Measurements from ENCODE around the gene TBX4.

TBX4 gene

DNA sequence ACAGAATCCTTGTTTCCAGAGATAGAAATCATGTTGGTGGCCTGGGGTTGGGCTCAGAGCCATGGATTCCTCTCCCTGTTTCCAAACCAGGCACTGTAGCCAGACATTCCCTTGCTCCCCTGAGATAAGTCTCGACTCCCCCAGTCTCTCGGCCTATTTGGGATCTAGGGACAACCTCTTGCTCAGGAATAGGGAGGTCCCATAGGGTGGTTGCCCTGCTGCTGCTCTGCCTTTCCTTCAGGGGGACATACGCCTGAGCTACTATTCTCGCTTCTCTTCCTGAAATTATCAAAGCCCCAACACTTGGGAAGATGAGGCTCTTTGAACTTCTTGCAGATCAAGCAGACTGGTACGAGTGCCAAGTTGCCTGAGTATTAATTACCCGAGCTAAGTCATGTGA is 58.0 kb downstream of the TBX4 start:
- no peaks in the 10 kb centered on the region for H3K4me1 ChIP-seq (ENCODE audit: insufficient read depth, poor library complexity, severe bottlenecking)
- no peak for DNase-seq (ENCODE audit: low spot score)
- H3K9me3 ChIP-seq (ENCODE audit: severe bottlenecking) = no peaks in the 10 kb centered on the region
- no peak for ATAC-seq (ENCODE audit: low read depth)
- no peaks in the 10 kb centered on the region for H3K27me3 ChIP-seq (ENCODE audit: insufficient read depth, poor library complexity, severe bottlenecking)
- H3K27ac ChIP-seq (ENCODE audit: poor library complexity, severe bottlenecking) = no peak overlapping the region
- no peak overlapping the region for H3K4me3 ChIP-seq (ENCODE audit: severe bottlenecking)
- H3K36me3 ChIP-seq (ENCODE audit: low read depth) = no peaks in the 10 kb centered on the region
- TF ChIP-seq, protein P1, sequence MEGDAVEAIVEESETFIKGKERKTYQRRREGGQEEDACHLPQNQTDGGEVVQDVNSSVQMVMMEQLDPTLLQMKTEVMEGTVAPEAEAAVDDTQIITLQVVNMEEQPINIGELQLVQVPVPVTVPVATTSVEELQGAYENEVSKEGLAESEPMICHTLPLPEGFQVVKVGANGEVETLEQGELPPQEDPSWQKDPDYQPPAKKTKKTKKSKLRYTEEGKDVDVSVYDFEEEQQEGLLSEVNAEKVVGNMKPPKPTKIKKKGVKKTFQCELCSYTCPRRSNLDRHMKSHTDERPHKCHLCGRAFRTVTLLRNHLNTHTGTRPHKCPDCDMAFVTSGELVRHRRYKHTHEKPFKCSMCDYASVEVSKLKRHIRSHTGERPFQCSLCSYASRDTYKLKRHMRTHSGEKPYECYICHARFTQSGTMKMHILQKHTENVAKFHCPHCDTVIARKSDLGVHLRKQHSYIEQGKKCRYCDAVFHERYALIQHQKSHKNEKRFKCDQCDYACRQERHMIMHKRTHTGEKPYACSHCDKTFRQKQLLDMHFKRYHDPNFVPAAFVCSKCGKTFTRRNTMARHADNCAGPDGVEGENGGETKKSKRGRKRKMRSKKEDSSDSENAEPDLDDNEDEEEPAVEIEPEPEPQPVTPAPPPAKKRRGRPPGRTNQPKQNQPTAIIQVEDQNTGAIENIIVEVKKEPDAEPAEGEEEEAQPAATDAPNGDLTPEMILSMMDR (IDR thresholded peaks at IDR 0.05; ENCODE audit: poor library complexity, severe bottlenecking) = no peak

DNA sequence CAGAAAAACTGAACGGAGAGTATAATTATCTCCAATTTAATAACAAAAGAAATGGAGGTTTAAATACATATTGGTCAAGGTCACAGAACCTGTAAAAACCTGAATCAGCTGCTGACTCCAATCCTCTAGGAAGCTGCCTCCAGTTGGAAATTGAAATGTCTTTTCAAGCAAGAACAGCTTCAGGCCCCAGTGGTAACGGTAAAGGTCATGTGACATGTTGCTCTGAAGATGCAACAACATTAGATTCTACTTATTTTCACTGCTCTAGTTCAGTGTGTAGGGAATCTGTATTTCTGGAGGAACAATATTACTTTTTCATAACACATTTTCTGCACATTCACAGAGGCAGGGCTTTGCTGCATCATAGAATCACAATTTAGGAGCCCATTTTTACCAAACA is 58.8 kb downstream of the TBX4 start:
- Histone ChIP-seq H3K27me3 (ENCODE audit: insufficient read depth, poor library complexity, severe bottlenecking) (no peaks in the 10 kb centered on the region), H3K9me3 (ENCODE audit: severe bottlenecking) (no peaks in the 10 kb centered on the region), H3K27ac (ENCODE audit: poor library complexity, severe bottlenecking) (no peak overlapping the region), H3K36me3 (ENCODE audit: low read depth) (no peaks in the 10 kb centered on the region), H3K4me3 (ENCODE audit: severe bottlenecking) (no peak overlapping the region), H3K4me1 (ENCODE audit: insufficient read depth, poor library complexity, severe bottlenecking) (no peaks in the 10 kb centered on the region)
- TF ChIP-seq, protein P1 (IDR thresholded peaks at IDR 0.05; ENCODE audit: poor library complexity, severe bottlenecking) = no peak
- no peak for ATAC-seq (ENCODE audit: low read depth)
- DNase-seq (ENCODE audit: low spot score) = no peak

DNA sequence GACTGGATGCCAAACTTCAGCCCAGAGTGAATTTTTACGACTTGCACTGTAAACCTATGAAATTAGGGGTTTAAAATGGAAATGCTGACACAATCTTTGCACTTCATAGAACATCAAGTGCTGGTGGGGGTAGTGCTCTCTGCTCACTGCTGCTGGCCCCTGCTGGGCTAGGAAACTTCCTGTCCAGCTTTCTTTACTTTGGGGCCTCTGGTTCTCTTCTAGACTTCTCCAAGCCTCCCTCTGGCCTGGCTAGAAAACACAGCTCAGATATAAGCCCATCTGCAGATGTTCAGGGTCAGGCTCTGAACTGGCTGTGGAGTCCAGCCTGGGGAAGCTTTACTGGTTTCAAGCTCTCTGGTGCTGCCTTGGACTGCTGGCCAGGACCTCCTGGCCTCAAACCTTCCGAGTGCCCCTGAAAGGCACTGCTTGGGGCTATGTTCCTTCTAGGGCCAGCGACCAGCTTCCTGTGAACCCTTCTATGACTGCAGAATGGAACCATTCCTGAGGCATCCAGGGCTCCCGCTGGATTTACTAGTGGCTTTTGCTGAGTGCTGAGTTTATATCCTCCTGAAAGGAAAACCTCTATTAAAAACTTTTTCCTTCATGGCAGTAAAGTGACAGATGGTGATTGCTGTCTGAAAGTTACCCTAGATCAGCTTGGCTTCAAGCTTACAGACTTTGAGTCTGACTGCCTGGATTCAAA is 59.4 kb downstream of the TBX4 start:
- no peaks in the 10 kb centered on the region for H3K27me3 ChIP-seq (ENCODE audit: insufficient read depth, poor library complexity, severe bottlenecking)
- no peaks in the 10 kb centered on the region for H3K36me3 ChIP-seq (ENCODE audit: low read depth)
- H3K9me3 ChIP-seq (ENCODE audit: severe bottlenecking) = no peaks in the 10 kb centered on the region
- no peak overlapping the region for H3K4me3 ChIP-seq (ENCODE audit: severe bottlenecking)
- ATAC-seq (ENCODE audit: low read depth) (no peak), DNase-seq (ENCODE audit: low spot score) (no peak)
- TF ChIP-seq, protein P1 (IDR thresholded peaks at IDR 0.05; ENCODE audit: poor library complexity, severe bottlenecking) = no peak
- no peak overlapping the region for H3K27ac ChIP-seq (ENCODE audit: poor library complexity, severe bottlenecking)
- no peaks in the 10 kb centered on the region for H3K4me1 ChIP-seq (ENCODE audit: insufficient read depth, poor library complexity, severe bottlenecking)

DNA sequence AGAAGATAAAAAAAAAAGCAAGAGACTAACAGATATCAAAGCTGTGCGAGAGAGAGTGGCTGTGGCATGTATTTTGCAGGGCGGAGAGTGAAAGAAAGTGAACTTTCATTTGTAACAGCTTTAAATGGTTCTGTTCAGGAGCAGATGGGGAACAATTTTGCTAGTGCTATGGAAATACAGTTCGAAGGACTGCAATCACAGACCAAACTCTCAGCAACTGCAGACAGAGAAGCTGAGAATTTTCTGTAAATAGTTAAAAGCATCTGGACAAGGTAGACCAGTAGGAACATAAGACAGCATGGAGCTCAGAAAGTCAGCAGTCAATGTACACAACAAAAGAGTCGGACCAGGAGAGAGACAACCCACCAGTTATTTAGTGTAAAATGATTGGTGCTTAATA is 62.3 kb downstream of the TBX4 start:
- Histone ChIP-seq H3K4me1 (ENCODE audit: insufficient read depth, poor library complexity, severe bottlenecking) (no peaks in the 10 kb centered on the region), H3K27me3 (ENCODE audit: insufficient read depth, poor library complexity, severe bottlenecking) (no peaks in the 10 kb centered on the region), H3K27ac (ENCODE audit: poor library complexity, severe bottlenecking) (no peak overlapping the region), H3K4me3 (ENCODE audit: severe bottlenecking) (no peak overlapping the region), H3K36me3 (ENCODE audit: low read depth) (no peaks in the 10 kb centered on the region), H3K9me3 (ENCODE audit: severe bottlenecking) (no peaks in the 10 kb centered on the region)
- TF ChIP-seq, protein P1 (IDR thresholded peaks at IDR 0.05; ENCODE audit: poor library complexity, severe bottlenecking) = no peak
- ATAC-seq (ENCODE audit: low read depth) (no peak), DNase-seq (ENCODE audit: low spot score) (no peak)

DNA sequence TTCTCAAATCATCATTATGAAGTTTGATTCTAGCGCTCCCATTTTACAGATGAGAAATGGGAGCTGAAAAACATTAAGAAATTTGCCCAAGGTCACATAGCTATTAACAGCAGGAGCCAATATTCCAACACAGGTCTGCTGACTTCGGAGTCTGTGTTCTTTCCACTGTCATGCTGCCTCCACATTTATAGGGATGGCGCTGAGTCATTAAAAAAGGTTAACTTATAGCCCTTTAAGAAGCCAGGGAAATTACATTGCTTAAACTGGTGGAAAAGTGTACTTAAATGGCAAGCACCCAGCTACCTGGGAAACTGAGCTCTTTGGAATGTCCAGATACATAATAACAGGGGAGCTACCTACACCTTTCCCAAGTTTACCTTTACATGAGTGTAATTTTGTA is 65.0 kb downstream of the TBX4 start:
- Histone ChIP-seq H3K36me3 (ENCODE audit: low read depth) (no peaks in the 10 kb centered on the region), H3K4me1 (ENCODE audit: insufficient read depth, poor library complexity, severe bottlenecking) (no peaks in the 10 kb centered on the region), H3K27ac (ENCODE audit: poor library complexity, severe bottlenecking) (no peak overlapping the region), H3K9me3 (ENCODE audit: severe bottlenecking) (no peaks in the 10 kb centered on the region), H3K4me3 (ENCODE audit: severe bottlenecking) (no peak overlapping the region), H3K27me3 (ENCODE audit: insufficient read depth, poor library complexity, severe bottlenecking) (no peaks in the 10 kb centered on the region)
- ATAC-seq (ENCODE audit: low read depth) (no peak), DNase-seq (ENCODE audit: low spot score) (no peak)
- TF ChIP-seq, protein P1 (IDR thresholded peaks at IDR 0.05; ENCODE audit: poor library complexity, severe bottlenecking) = no peak

All from RWPE2 (cell line).